Progenitor cell of endocrine pancreas (in vitro differentiated cells): Measurements from ENCODE around the gene GPR3. TPM values are rescaled to one million over a fixed set of nuclear protein-coding genes. Genes with fewer than 3 reads are reported as not detected.

ENCODE experiments used
- DNase-seq: peaks from one replicate; pipeline ENCODE4 v3.0.0; 2021; ENCODE audit warnings: low spot score; ENCODE audit not compliant: unreplicated experiment
- H3K27ac Mint-ChIP-seq: 2 replicates; pipeline ENCODE4 v1.8.0; 2021; ENCODE audit warnings: mild to moderate bottlenecking, moderate library complexity, mixed read lengths
- H3K27me3 Mint-ChIP-seq: 2 replicates; pipeline ENCODE4 v1.8.0; 2021; ENCODE audit warnings: mixed read lengths
- H3K36me3 Mint-ChIP-seq: 2 replicates; pipeline ENCODE4 v1.8.0; 2022; ENCODE audit warnings: mixed read lengths; ENCODE audit not compliant: insufficient read depth
- H3K4me1 Mint-ChIP-seq: 2 replicates; pipeline ENCODE4 v1.8.0; 2021; ENCODE audit warnings: low read depth, mixed read lengths
- H3K4me3 Mint-ChIP-seq: 2 replicates; pipeline ENCODE4 v1.8.0; 2021; ENCODE audit warnings: low read depth, mild to moderate bottlenecking, moderate library complexity, mixed read lengths
- H3K9me3 Mint-ChIP-seq: 2 replicates; pipeline ENCODE4 v1.8.0; 2021; ENCODE audit warnings: low read depth, mixed read lengths
- total RNA-seq: library from RNA; stranded (reverse); gene quantifications from 2 replicates; pipeline ENCODE4 v1.2.1, GENCODE V29; 2021
- TF ChIP-seq, protein P1 (sequence below): fragments of 200-600 bp; sonication (generic); IDR thresholded peaks from one replicate; pipeline ENCODE4 v1.5.0; 2021; ENCODE audit warnings: antibody characterized with exemption, mild to moderate bottlenecking; ENCODE audit not compliant: unreplicated experiment

The GPR3 gene
- total RNA-seq, 1 donor from 2014 or later: 1.1 TPM

DNA sequence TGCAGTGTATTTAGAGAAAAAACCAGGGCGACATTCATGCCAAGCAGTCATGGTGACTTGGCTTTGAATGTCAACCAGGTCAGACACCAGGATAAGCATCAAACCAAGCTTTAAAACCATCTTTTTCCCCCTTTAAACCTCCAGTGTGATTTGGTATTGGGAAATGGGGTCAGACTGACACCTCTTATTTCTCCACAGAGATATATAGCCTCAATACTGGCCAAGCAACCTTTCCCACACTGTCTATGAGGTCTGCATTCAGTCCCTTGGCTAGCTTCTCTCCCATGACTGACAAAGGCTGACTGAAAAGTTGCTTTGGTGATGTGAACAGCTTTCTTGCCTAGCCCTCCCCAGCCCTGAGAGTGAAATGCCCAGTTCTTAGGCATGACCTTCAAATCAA is 21.7 kb downstream of the GPR3 start:
- DNase-seq: no peak
- no peak overlapping the region for H3K27ac Mint-ChIP-seq
- H3K27me3 Mint-ChIP-seq: no peaks in the 10 kb centered on the region
- TF ChIP-seq, protein P1, sequence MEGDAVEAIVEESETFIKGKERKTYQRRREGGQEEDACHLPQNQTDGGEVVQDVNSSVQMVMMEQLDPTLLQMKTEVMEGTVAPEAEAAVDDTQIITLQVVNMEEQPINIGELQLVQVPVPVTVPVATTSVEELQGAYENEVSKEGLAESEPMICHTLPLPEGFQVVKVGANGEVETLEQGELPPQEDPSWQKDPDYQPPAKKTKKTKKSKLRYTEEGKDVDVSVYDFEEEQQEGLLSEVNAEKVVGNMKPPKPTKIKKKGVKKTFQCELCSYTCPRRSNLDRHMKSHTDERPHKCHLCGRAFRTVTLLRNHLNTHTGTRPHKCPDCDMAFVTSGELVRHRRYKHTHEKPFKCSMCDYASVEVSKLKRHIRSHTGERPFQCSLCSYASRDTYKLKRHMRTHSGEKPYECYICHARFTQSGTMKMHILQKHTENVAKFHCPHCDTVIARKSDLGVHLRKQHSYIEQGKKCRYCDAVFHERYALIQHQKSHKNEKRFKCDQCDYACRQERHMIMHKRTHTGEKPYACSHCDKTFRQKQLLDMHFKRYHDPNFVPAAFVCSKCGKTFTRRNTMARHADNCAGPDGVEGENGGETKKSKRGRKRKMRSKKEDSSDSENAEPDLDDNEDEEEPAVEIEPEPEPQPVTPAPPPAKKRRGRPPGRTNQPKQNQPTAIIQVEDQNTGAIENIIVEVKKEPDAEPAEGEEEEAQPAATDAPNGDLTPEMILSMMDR: no peak
- no peaks in the 10 kb centered on the region for H3K9me3 Mint-ChIP-seq
- H3K4me3 Mint-ChIP-seq: no peak overlapping the region
- peaks cover 31% of the 10 kb centered on the region for H3K4me1 Mint-ChIP-seq
- H3K36me3 Mint-ChIP-seq: peaks cover 29% of the 10 kb centered on the region

DNA sequence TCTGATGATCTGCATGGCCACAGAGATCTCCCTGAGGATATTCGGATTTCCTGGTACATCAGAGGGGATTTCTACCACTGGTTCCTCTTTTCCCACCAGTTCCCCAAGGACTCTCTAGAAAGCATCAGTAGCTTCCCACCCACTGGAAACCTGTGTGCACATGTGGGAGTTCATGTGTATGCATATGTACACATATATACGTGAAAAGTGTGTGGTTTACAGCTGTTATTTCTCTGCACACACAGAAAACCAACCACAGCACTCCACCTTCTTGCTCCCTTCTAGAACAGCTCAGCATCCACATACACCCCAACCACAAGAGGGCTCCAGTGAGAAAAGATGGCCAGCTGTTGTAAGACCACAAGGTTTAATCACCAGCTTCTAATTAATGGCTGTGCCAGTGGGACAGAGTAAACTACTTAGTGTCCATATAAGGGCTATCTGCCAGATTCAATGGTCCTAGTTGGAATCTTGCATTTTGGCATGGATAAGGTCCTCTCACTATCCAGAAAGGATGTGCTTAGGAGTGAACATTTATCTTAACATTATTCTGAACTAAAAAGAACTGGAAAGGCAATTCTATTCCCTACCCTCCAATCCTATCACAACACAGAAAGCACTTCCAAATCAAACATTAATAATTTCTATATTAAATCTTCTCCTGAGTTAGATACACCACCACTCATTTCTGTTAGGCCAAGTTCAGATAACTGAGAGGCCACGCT is 24.1 kb downstream of the GPR3 start:
- H3K4me3 Mint-ChIP-seq: no peak overlapping the region
- no peaks in the 10 kb centered on the region for H3K27me3 Mint-ChIP-seq
- TF ChIP-seq, protein P1: peak; percentile 57
- H3K9me3 Mint-ChIP-seq: no peaks in the 10 kb centered on the region
- H3K4me1 Mint-ChIP-seq: peaks cover 33% of the 10 kb centered on the region
- peaks cover 29% of the 10 kb centered on the region for H3K36me3 Mint-ChIP-seq
- no peak for DNase-seq
- peak overlapping the region; percentile 59 for H3K27ac Mint-ChIP-seq

DNA sequence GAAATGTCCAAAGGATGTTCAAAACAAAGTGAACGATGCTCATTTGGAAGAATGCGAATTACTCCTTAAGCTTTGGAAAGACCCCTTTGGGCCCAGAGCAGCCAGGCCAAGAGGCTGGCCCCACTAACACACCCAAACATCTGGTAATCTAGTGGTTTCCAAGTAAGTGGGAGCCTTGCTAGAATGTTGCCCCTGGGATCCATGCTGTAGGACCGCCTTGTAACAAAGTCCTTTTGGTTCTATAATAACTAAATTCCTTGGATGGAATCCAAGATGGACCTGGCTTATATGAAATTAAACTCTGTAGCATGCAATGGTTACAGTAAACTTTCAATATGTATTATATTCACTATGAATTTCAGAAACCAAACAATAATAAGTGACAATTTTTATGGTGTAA is 25.3 kb downstream of the GPR3 start:
- Mint-ChIP-seq H3K4me3 (no peak overlapping the region), H3K27me3 (no peaks in the 10 kb centered on the region), H3K36me3 (peaks cover 27% of the 10 kb centered on the region), H3K9me3 (no peaks in the 10 kb centered on the region), H3K27ac (peak overlapping the region; percentile 76), H3K4me1 (peaks cover 33% of the 10 kb centered on the region)
- TF ChIP-seq, protein P1: no peak
- no peak for DNase-seq

DNA sequence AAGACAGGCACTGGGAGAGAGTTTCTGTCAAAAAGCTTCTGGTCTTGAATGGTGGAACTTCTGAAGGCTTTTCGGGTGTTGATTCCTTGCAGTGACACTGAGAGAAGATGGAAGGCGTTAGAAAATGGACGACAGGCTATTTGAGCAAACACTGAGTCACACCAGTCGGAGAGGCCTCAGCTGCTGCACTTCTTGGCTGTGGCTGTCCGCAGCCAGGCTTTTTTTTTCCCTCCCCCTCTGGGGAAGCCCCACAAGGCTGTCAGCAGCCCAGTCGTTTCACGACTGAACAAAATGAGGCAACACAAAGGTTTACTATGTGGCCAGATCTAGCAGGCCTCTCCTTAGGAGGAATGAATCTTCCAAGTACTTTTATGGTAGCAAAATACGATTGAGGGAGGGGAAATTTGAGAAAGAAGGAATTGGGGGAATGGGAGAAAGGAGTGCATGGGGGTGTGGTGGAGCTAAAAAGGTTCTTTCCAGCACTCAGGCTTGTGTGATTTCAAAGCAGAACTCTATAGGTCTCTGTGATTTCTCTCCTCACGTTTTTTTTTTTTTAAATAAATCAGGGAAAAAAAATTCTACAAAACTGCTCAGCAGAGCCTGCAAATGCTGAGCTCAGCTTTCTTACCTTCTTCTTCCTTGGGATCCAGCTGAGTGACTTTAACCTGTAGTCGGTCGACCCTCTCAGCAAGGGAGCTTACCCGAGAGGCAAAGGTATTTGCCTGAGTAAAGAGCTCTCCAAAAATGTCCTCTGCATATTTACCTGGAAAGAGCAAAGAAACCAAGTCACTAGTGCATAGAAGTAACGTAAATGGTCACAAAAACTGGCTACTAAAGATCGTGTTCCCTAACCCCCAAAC is 26.1 kb downstream of the GPR3 start:
- Mint-ChIP-seq H3K27ac (peak overlapping the region; percentile 76), H3K27me3 (no peaks in the 10 kb centered on the region), H3K36me3 (peaks cover 21% of the 10 kb centered on the region), H3K9me3 (no peaks in the 10 kb centered on the region), H3K4me3 (no peak overlapping the region), H3K4me1 (peaks cover 33% of the 10 kb centered on the region)
- TF ChIP-seq, protein P1: no peak
- no peak for DNase-seq

DNA sequence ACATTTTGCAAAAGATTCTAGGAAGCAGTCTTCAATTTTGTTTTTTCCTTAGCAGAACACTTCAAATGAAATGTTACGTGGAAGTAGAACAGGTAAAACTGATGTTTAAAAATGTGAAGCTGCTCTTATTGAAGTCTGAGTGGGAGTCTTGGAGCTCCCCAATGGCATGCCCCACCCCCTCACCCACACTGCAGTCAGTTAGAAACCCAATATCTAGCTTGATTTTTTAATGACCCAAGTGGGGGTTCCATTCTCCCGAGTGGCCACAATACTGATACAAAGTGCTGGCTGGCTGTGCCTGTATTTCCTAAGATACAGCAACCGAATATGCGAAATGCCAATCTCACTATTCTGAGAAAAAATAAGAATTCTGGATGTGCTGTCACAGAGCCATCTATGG is 31.3 kb downstream of the GPR3 start:
- Mint-ChIP-seq H3K36me3 (peaks cover 7% of the 10 kb centered on the region), H3K27me3 (no peaks in the 10 kb centered on the region), H3K4me3 (no peak overlapping the region), H3K4me1 (peaks cover 17% of the 10 kb centered on the region), H3K27ac (no peak overlapping the region), H3K9me3 (no peaks in the 10 kb centered on the region)
- no peak for DNase-seq
- TF ChIP-seq, protein P1: no peak
